ENCODE data around the gene EVPL.

- TF ChIP-seq POLR2AphosphoS5 (IDR thresholded peaks at IDR 0.05; ENCODE audit: low read length) (no peak), CTCF (IDR thresholded peaks at IDR 0.05 in 2 of 3, conservative IDR thresholded peaks at IDR 0.05 in 1 of 3; ENCODE audit: control insufficient read depth in 2 of 3, extremely low read depth in 1 of 3, insufficient read depth in 1 of 3, low read depth in 3 of 3, low read length in 3 of 3) (no peak)
Measured at GRCh38 chr17:76009447-76009846, 17.7 kb downstream of the EVPL start.

Measured in GM12878 (cell line).